Melanocyte of skin (primary cell): ENCODE measurements around the gene OR9Q2. TPM values are rescaled to one million over a fixed set of nuclear protein-coding genes. Genes with fewer than 3 reads are reported as not detected.

Experiments used
- total RNA-seq, 2 donors: library from RNA; depleted of rRNA; stranded (reverse); fragments of >200 nt; gene quantifications; 2 replicates each; pipeline ENCODE4 v1.2.3, GENCODE V29; 2012

The OR9Q2 gene, protein sequence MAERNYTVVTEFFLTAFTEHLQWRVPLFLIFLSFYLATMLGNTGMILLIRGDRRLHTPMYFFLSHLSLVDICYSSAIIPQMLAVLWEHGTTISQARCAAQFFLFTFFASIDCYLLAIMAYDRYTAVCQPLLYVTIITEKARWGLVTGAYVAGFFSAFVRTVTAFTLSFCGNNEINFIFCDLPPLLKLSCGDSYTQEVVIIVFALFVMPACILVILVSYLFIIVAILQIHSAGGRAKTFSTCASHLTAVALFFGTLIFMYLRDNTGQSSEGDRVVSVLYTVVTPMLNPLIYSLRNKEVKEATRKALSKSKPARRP
- total RNA-seq = under 1 TPM in 1 of 2 donors, not detected in 1; 0.34 TPM

DNA sequence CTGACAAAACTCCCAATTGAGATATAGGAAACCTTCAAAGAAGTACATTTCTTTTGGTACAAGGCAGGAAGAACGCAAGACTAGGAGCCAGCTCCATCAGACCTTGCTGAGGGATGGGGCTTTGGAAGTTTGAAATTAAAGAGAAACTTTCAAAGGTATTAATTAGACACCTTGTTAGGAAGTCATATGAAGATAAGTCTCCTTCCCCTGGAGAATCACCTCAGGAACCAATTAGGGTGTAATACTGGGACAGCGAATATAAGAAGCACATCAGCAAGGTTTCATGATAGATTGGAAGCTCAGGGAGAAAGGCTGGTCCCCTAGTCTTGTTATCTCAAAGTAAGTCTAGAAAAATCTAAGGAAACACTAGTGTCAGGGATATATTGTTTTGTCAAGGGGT is at the start of gene OR9Q2:
Gene OR9Q2, plus strand, starts transcription at position 301 of the 400 bp plus-strand sequence. CDS start 1,421 bp downstream, outside the sequence.

DNA sequence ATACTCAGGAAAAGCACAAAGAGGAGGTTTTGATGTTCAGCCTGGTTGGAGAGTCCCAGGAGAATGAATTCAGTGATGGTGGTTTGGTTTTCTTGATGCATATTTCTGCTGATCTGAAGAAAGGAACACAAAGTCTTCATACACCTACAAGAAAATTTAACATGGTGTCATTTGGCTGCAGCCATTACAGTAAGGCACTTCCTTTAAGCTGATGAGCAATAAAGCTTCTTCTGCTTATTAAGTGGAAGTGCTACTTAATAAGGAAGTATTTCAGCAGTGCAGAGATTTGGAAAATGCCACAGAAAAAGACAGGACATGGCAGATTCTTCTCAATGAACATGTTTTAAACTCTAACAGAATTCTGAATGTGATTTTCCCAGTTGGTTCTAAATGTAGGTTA is 15.2 kb downstream of the OR9Q2 start, which contains the start of gene OR1S2:
Gene OR1S2, minus strand, starts transcription at position 101 of the 400 bp plus-strand sequence. Its CDS starts 0 bp downstream, at position 101.

GRCh38 chr11:58212420-58212819 is 23.6 kb downstream of the OR9Q2 start, which contains the start of gene OR1S1:
Gene OR1S1, plus strand, starts transcription at chr11:58212720.

Other genes starting within 250 kb of the OR9Q2 start
- gene OR9Q1, start 165.2 kb upstream of the OR9Q2 start, total RNA-seq = not detected
- under 1 TPM in 1 of 2 donors, not detected in 1; 0.34 TPM for gene OR6Q1, start 158.1 kb upstream of the OR9Q2 start, total RNA-seq
- gene OR9I1, start 63.5 kb upstream of the OR9Q2 start, total RNA-seq = not detected
- gene OR1S2, start 15.1 kb downstream of the OR9Q2 start, total RNA-seq = not detected
- gene OR1S1, start 23.6 kb downstream of the OR9Q2 start, total RNA-seq = under 1 TPM in 1 of 2 donors, not detected in 1; 0.69 TPM
- not detected for gene OR10Q1, start 39.8 kb downstream of the OR9Q2 start, total RNA-seq
- not detected for gene OR10W1, start 79.2 kb downstream of the OR9Q2 start, total RNA-seq
- gene OR5B17, start 170.0 kb downstream of the OR9Q2 start, total RNA-seq = not detected
- gene OR5B3, start 217.8 kb downstream of the OR9Q2 start, total RNA-seq = not detected
- gene OR5B2, start 239.1 kb downstream of the OR9Q2 start, total RNA-seq = not detected